HepG2 (cell line): Measurements from ENCODE around the gene ERICH3. TPM values are rescaled to one million over a fixed set of nuclear protein-coding genes. Genes with fewer than 3 reads are reported as not detected.

Experiments used
- ATAC-seq: fragments of 200-7000 bp; cut with Tn5 transposase; 3 replicates; pipeline ENCODE4 v1.9.1; 2020; ENCODE audit warnings: mild to moderate bottlenecking, moderate library complexity
- BruUV-seq: library from RNA; stranded (reverse); fragments of 400-500 nt; replicated peaks from 2 replicates; lab custom pipeline; 2021; lab: Mats Ljungman, UMichigan
- CTCF ChIA-PET: fragments of 300-600 bp; formaldehyde crosslinking; extraction: SDS; loops from one replicate; lab custom pipeline; 2021; ENCODE audit warnings: low total read pairs, inconsistent platforms, low intra/inter-chr PET ratio; lab: Yijun Ruan, JAX
- POLR2A ChIA-PET: fragments of 350-600 bp; sonication (Branson Sonifier 250); formaldehyde crosslinking; loops from one replicate; lab custom pipeline; 2020; ENCODE audit warnings: antibody characterized with exemption, inconsistent platforms; lab: Yijun Ruan, JAX
- DNase-seq: peaks from one replicate; pipeline ENCODE4 v3.0.0-alpha.2; 2015; ENCODE audit warnings: low spot score
- FAIRE-seq: peaks from 3 replicates; lab custom pipeline; 2011; peaks lifted over from hg19 to GRCh38; lab: Jason Lieb, UNC
- H2AFZ ChIP-seq: one replicate; pipeline ENCODE4 v1.6.1; 2011; ENCODE audit warnings: low read length, inconsistent platforms
- H3K27ac ChIP-seq: fragments of 300-600 bp; 3 replicates; pipeline ENCODE4 v1.8.0; 2011; ENCODE audit warnings: mixed run types, mild to moderate bottlenecking, mixed read lengths, low read length, inconsistent platforms; ENCODE audit not compliant: insufficient read depth; ENCODE audit errors: extremely low read length
- H3K27me3 ChIP-seq, 2 experiments: fragments of 200-600 bp in 1 of 2; 2 replicates in 1 of 2; 3 replicates in 1 of 2; pipeline versions ENCODE4 v1.6.0 to v1.8.0; 2011; ENCODE audit warnings: low read length in 2 of 2, mild to moderate bottlenecking in 2 of 2, moderate library complexity in 2 of 2, inconsistent platforms in 1 of 2; ENCODE audit not compliant: insufficient read depth in 2 of 2, control insufficient read depth in 1 of 2
- H3K36me3 ChIP-seq, 2 experiments: fragments of 200-600 bp in 1 of 2; replicated peaks in 1 of 2; 2 replicates in 1 of 2; 3 replicates in 1 of 2; pipeline versions ENCODE4 v1.5.1 to v1.8.0; 2011; ENCODE audit warnings: low read length in 2 of 2, inconsistent platforms in 1 of 2; ENCODE audit not compliant: insufficient read depth in 2 of 2, control insufficient read depth in 1 of 2
- H3K4me1 ChIP-seq: 2 replicates; pipeline ENCODE4 v1.5.1; 2012; ENCODE audit warnings: low read length, inconsistent platforms; ENCODE audit not compliant: insufficient read depth
- H3K4me2 ChIP-seq: 2 replicates; pipeline ENCODE4 v1.6.0; 2011; ENCODE audit warnings: low read depth, low read length, inconsistent platforms
- H3K4me3 ChIP-seq, 3 experiments: fragments of 200-600 bp in 1 of 3; sonication (generic), shearing (Covaris generic) in 1 of 3; replicated peaks in 1 of 3; 2 replicates each; pipeline ENCODE4 v1.5.1; 2011 to 2016; ENCODE audit warnings: low read length in 3 of 3, inconsistent platforms in 2 of 3, low read depth in 2 of 3, mild to moderate bottlenecking in 2 of 3, control low read depth in 1 of 3, mixed read lengths in 1 of 3; ENCODE audit not compliant: insufficient read depth in 1 of 3
- H3K79me2 ChIP-seq: one replicate; pipeline ENCODE4 v1.6.1; 2011; ENCODE audit warnings: low read length, inconsistent platforms; ENCODE audit not compliant: insufficient read depth
- H3K9ac ChIP-seq: 2 replicates; pipeline ENCODE4 v1.6.0; 2011; ENCODE audit warnings: mild to moderate bottlenecking, low read depth, low read length, inconsistent platforms; ENCODE audit not compliant: insufficient read depth
- H3K9me3 ChIP-seq: 2 replicates; pipeline ENCODE4 v1.5.1; 2012; ENCODE audit warnings: mild to moderate bottlenecking, low read length
- H4K20me1 ChIP-seq: 2 replicates; pipeline ENCODE4 v1.6.0; 2011; ENCODE audit warnings: inconsistent platforms, mild to moderate bottlenecking, low read length, moderate library complexity; ENCODE audit not compliant: insufficient read depth
- AKAP8 ChIP-seq: sonication (generic); formaldehyde crosslinking; IDR thresholded peaks from 2 replicates; pipeline ENCODE4 v1.5.1; 2020; ENCODE audit warnings: mild to moderate bottlenecking, missing genetic modification reagents
- CEBPG ChIP-seq: IDR thresholded peaks from 2 replicates; pipeline ENCODE4 v1.6.1; 2016
- FOXP1 ChIP-seq, 2 experiments: fragments of 450-650 bp in 1 of 2; IDR thresholded peaks; 2 replicates each; pipeline ENCODE4 v1.6.1; 2017 to 2018; ENCODE audit warnings: antibody characterized with exemption in 1 of 2
- GPN1 ChIP-seq: sonication (generic); formaldehyde crosslinking; IDR thresholded peaks from 2 replicates; pipeline ENCODE4 v1.5.1; 2020; ENCODE audit warnings: missing genetic modification reagents, borderline replicate concordance
- GTF3A ChIP-seq: sonication (generic); formaldehyde crosslinking; conservative IDR thresholded peaks from 2 replicates; pipeline ENCODE4 v1.4.0; 2020; ENCODE audit warnings: mild to moderate bottlenecking, missing genetic modification reagents
- HES4 ChIP-seq: sonication (generic); formaldehyde crosslinking; IDR thresholded peaks from 2 replicates; pipeline ENCODE4 v1.9.0; 2021; ENCODE audit warnings: mild to moderate bottlenecking, missing genetic modification reagents, borderline replicate concordance
- RBFOX2 ChIP-seq: fragments of 200-400 bp; formaldehyde crosslinking; IDR thresholded peaks from 2 replicates; pipeline ENCODE4 v1.6.1; 2017; ENCODE audit warnings: low read depth, mild to moderate bottlenecking, low read length
- SMAD1 ChIP-seq: sonication (generic); formaldehyde crosslinking; IDR thresholded peaks from 2 replicates; pipeline ENCODE4 v1.4.0; 2020; ENCODE audit warnings: missing genetic modification reagents, low read depth, mild to moderate bottlenecking, borderline replicate concordance
- TARDBP ChIP-seq: sonication (generic); formaldehyde crosslinking; IDR thresholded peaks from 2 replicates; pipeline ENCODE4 v1.8.0; 2022; ENCODE audit warnings: mild to moderate bottlenecking, missing genetic modification reagents
- ZFYVE20 ChIP-seq: sonication (generic); formaldehyde crosslinking; IDR thresholded peaks from 2 replicates; pipeline ENCODE4 v1.8.0; 2023; ENCODE audit warnings: low read depth, mild to moderate bottlenecking, moderate library complexity, missing genetic modification reagents, borderline replicate concordance
- ZNF3 ChIP-seq: IDR thresholded peaks from 2 replicates; pipeline ENCODE4 v1.7.0; 2017; ENCODE audit warnings: inconsistent platforms
- ZNF564 ChIP-seq: sonication (generic); formaldehyde crosslinking; IDR thresholded peaks from 2 replicates; pipeline ENCODE4 v1.8.1; 2023; ENCODE audit warnings: mild to moderate bottlenecking, missing genetic modification reagents
- ZNF577 ChIP-seq: sonication (generic); formaldehyde crosslinking; IDR thresholded peaks from 2 replicates; pipeline ENCODE4 v1.4.0; 2020; ENCODE audit warnings: mild to moderate bottlenecking, low read depth, missing genetic modification reagents, borderline replicate concordance
- ZNF598 ChIP-seq: sonication (generic); formaldehyde crosslinking; IDR thresholded peaks from 2 replicates; pipeline ENCODE4 v1.5.1; 2020; ENCODE audit warnings: mild to moderate bottlenecking, missing genetic modification reagents, borderline replicate concordance
- ZNF710 ChIP-seq: sonication (generic); formaldehyde crosslinking; IDR thresholded peaks from 2 replicates; pipeline ENCODE4 v1.5.0; 2020; ENCODE audit warnings: mild to moderate bottlenecking, missing genetic modification reagents, borderline replicate concordance
- ZNF724P ChIP-seq: sonication (generic); formaldehyde crosslinking; IDR thresholded peaks from 2 replicates; pipeline ENCODE4 v1.8.0; 2022; ENCODE audit warnings: missing genetic modification reagents, borderline replicate concordance
- WGBS: methylation state at CpG from one replicate; pipeline ENCODE4 v1.1.6; 2017; ENCODE audit warnings: low lambda C conversion rate; 5-methylcytosine and 5-hydroxymethylcytosine counted together
- in situ Hi-C: cut with HindIII; loops from 2 replicates; pipeline ENCODE4 v1.10.0; 2017; ENCODE audit warnings: low pct_unique_long_range_greater_than_20kb; ENCODE audit not compliant: extremely low pct_ligation_motif_present
- intact Hi-C: fragments of 100-400 bp; cut with micrococcal nuclease; formaldehyde crosslinking; loops from one replicate; pipeline ENCODE4 v1.10.0; 2022; ENCODE audit not compliant: unreplicated experiment
- polyA plus RNA-seq, 8 experiments: library from polyadenylated mRNA; depleted of rRNA in 3 of 8; stranded (reverse) in 7 of 8; unstranded in 1 of 8; fragments of >200 nt; fragmentation: Illumina TruSeq in 4 of 8; extraction: Trizol in 4 of 8; gene quantifications; 2 replicates each; pipeline versions ENCODE4 v1.2.1 to v1.2.3, GENCODE V29; 2011 to 2016; ENCODE audit warnings: low read depth in 4 of 8, missing spikeins in 1 of 8, mixed read lengths in 1 of 8; ENCODE audit not compliant: insufficient read depth in 1 of 8
- total RNA-seq, 5 experiments: library from RNA; depleted of rRNA; stranded (reverse); fragments of >200 nt; fragmentation: Illumina TruSeq; extraction: Trizol; gene quantifications; 2 replicates each; pipeline ENCODE4 v1.2.3, GENCODE V29; 2016; ENCODE audit warnings: low read depth in 1 of 5
- TF ChIP-seq, protein P1 (sequence below), 2 experiments: sonication (generic) in 1 of 2; formaldehyde crosslinking in 1 of 2; IDR thresholded peaks; 2 replicates each; pipeline versions ENCODE4 v1.4.0 to v1.6.1; 2016 to 2020; ENCODE audit warnings: borderline replicate concordance in 1 of 2, low read depth in 1 of 2, mild to moderate bottlenecking in 1 of 2, missing genetic modification reagents in 1 of 2
- TF ChIP-seq, protein P2 (sequence below): sonication (generic); formaldehyde crosslinking; IDR thresholded peaks from 2 replicates; pipeline ENCODE4 v1.4.0; 2020; ENCODE audit warnings: missing genetic modification reagents

The ERICH3 gene
- total and polyA plus RNA-seq, 2 of the 13 experiments (the other 11 are each of a cell fraction or from before 2014, with no cell fraction given) = 0.03 TPM; not detected in 1

GRCh38 chr1:74528123-74528522, 145.5 kb downstream of the ERICH3 start:
- H3K79me2 ChIP-seq = no peaks in the 10 kb centered on the region
- no peak overlapping the region for H3K9ac ChIP-seq
- no peaks in the 10 kb centered on the region for H4K20me1 ChIP-seq
- DNase-seq (no peak), ATAC-seq (no peak), FAIRE-seq (no peak)
- ChIA-PET POLR2A (no interaction called here), CTCF (no interaction called here)
- H3K4me1 ChIP-seq = no peaks in the 10 kb centered on the region
- no peak overlapping the region for H3K4me3 ChIP-seq
- in situ Hi-C loops = no loop called here
- no peaks in the 10 kb centered on the region for H3K36me3 ChIP-seq
- no peak overlapping the region for H3K4me2 ChIP-seq
- H3K27me3 ChIP-seq = no peaks in the 10 kb centered on the region
- no TSS peak for BruUV-seq
- no peak overlapping the region for H2AFZ ChIP-seq
- 17% methylated on average over 4 of the region's 4 CpGs for WGBS
- H3K9me3 ChIP-seq = no peaks in the 10 kb centered on the region
- H3K27ac ChIP-seq = no peak overlapping the region
- intact Hi-C loops = no loop called here
- TF ChIP-seq ZNF710 = no peak
- no peak for TF ChIP-seq ZNF724P (CRISPR knock-in tag)
- TF ChIP-seq, protein P1, sequence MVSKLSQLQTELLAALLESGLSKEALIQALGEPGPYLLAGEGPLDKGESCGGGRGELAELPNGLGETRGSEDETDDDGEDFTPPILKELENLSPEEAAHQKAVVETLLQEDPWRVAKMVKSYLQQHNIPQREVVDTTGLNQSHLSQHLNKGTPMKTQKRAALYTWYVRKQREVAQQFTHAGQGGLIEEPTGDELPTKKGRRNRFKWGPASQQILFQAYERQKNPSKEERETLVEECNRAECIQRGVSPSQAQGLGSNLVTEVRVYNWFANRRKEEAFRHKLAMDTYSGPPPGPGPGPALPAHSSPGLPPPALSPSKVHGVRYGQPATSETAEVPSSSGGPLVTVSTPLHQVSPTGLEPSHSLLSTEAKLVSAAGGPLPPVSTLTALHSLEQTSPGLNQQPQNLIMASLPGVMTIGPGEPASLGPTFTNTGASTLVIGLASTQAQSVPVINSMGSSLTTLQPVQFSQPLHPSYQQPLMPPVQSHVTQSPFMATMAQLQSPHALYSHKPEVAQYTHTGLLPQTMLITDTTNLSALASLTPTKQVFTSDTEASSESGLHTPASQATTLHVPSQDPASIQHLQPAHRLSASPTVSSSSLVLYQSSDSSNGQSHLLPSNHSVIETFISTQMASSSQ (IDR thresholded peaks at IDR 0.05; ENCODE audit: low read depth) = no peak
- TF ChIP-seq, protein P1 (CRISPR knock-in tag; IDR thresholded peaks at IDR 0.05; ENCODE audit: borderline replicate concordance) = no peak
- no peak for TF ChIP-seq SMAD1 (CRISPR knock-in tag)
- TF ChIP-seq ZNF564 (CRISPR knock-in tag) = no peak
- no peak for TF ChIP-seq AKAP8
- no peak for TF ChIP-seq ZNF3 (CRISPR knock-in tag)
- no peak for TF ChIP-seq ZNF577
- TF ChIP-seq ZNF598 (CRISPR knock-in tag) = no peak
- TF ChIP-seq HES4 (CRISPR knock-in tag) = no peak
- no peak for TF ChIP-seq RBFOX2
- no peak for TF ChIP-seq ZFYVE20 (CRISPR knock-in tag)
- TF ChIP-seq, protein P2, sequence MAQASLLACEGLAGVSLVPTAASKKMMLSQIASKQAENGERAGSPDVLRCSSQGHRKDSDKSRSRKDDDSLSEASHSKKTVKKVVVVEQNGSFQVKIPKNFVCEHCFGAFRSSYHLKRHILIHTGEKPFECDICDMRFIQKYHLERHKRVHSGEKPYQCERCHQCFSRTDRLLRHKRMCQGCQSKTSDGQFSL (CRISPR knock-in tag) = no peak
- no peak for TF ChIP-seq GPN1 (CRISPR knock-in tag)
- TF ChIP-seq CEBPG = no peak
- no peak for TF ChIP-seq TARDBP (CRISPR knock-in tag)
- no peak for TF ChIP-seq FOXP1 (IDR thresholded peaks at IDR 0.05)
- TF ChIP-seq FOXP1 (CRISPR knock-in tag; IDR thresholded peaks at IDR 0.05) = no peak
- no peak for TF ChIP-seq GTF3A (CRISPR knock-in tag)
